ENCODE measurements around the gene P2RX1. TPM values are rescaled to one million over a fixed set of nuclear protein-coding genes. Genes with fewer than 3 reads are reported as not detected.
A peak's percentile ranks its signal among the peaks of the same experiment; 100 is the strongest.

P2RX1 gene
- total RNA-seq, 2 experiments from 2014 or later = 0.34 to 1.0 TPM

DNA sequence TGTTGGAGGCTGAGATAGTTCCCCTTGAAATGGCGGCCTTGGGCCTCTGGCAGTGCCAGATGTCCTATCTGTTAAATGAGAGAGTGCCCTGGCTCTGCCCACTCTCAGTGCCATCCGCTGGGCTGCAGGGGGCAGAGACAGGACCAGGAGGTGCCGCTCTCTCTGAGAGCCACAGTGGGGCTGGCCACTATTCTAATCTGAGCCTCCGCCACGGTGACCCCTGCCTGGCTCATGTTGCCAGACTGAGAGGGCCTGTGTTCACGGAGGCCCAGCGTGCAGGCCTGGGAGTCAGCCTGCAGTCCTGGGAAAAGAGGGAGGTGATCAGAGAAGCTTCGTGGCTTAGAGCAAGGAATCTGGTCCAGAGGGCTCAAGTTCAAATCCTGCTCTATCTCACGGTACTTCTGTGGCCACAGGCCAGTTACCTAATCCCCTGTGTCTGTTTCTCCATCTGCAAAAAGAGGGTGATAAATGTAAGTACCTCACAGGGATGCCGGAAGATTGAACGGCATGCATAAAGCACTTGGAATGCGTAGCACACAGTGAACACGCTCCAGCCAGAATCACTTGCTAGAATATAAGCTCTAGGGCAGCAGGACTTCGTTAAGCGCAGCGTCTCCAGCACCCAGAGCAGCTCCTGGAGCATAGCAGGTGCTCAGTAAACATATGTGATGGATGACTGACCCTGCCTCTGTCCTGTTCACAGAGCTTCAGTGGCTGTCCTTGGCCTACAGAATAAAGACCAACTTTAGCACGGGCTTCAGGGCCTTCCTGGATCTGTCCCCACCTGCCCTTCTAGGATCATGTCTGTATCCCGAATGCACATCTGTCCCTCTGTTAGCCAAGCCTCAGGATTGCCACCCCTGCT, 41.7 kb upstream of the P2RX1 start:
- DNase-seq (no peak), ATAC-seq (ENCODE audit: poor library complexity) (no peak)
- intact Hi-C loops (cut with DNase I, micrococcal nuclease) = no loop called here
- Histone ChIP-seq H3K9me3 (ENCODE audit: control insufficient read depth in 1 of 2, insufficient read depth in 1 of 2, low read length in 2 of 2) (no peaks in the 10 kb centered on the region), H3K27ac (ENCODE audit: low read depth in 1 of 2, low read length in 2 of 2) (no peak overlapping the region), H3K4me3 (ENCODE audit: low read length) (no peak overlapping the region), H3K27me3 (ENCODE audit: control insufficient read depth in 1 of 2, insufficient read depth in 2 of 2, low read length in 2 of 2) (no peaks in the 10 kb centered on the region), H3K36me3 (ENCODE audit: insufficient read depth, low read length) (peaks cover 64% of the 10 kb centered on the region), H3K4me1 (ENCODE audit: insufficient read depth, low read length) (peaks cover 74% of the 10 kb centered on the region)
- TF ChIP-seq, protein P1, sequence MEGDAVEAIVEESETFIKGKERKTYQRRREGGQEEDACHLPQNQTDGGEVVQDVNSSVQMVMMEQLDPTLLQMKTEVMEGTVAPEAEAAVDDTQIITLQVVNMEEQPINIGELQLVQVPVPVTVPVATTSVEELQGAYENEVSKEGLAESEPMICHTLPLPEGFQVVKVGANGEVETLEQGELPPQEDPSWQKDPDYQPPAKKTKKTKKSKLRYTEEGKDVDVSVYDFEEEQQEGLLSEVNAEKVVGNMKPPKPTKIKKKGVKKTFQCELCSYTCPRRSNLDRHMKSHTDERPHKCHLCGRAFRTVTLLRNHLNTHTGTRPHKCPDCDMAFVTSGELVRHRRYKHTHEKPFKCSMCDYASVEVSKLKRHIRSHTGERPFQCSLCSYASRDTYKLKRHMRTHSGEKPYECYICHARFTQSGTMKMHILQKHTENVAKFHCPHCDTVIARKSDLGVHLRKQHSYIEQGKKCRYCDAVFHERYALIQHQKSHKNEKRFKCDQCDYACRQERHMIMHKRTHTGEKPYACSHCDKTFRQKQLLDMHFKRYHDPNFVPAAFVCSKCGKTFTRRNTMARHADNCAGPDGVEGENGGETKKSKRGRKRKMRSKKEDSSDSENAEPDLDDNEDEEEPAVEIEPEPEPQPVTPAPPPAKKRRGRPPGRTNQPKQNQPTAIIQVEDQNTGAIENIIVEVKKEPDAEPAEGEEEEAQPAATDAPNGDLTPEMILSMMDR (IDR thresholded peaks at IDR 0.05) = no peak
- Mint-ChIP-seq H3K9me3 (no peaks in the 10 kb centered on the region), H3K4me3 (no peak overlapping the region), H3K27me3 (no peaks in the 10 kb centered on the region), H3K27ac (peak overlapping the region; percentile 88), H3K4me1 (ENCODE audit: low read depth) (peaks cover 67% of the 10 kb centered on the region), H3K36me3 (ENCODE audit: low read depth) (peaks cover 55% of the 10 kb centered on the region)
- CTCF ChIA-PET = no interaction called here
- POLR2A ChIA-PET = no interaction called here

DNA sequence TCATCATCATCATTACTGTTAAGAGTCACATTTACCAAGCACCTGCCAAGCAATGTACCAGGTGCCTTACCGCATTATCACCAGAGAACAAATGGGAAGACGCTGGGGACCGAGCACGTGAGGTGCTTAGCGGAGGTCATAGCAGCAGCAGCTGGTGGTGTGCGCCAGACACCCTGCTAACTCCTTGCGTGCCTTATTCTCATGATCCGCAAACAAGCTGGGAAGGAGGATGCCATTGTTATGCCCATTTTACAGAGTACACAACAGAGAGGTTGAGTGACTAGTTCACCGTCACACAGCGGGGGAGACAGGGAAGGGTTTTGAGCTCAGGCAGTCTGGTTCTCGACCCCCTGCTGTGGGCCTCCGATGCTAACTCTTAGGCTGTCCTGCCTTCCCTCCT, 40.7 kb upstream of the P2RX1 start:
- no peak for ATAC-seq (ENCODE audit: poor library complexity)
- intact Hi-C loops (cut with DNase I, micrococcal nuclease) = no loop called here
- Mint-ChIP-seq H3K27ac (peak overlapping the region; percentile 88), H3K9me3 (no peaks in the 10 kb centered on the region), H3K27me3 (no peaks in the 10 kb centered on the region), H3K4me3 (peak overlapping the region; percentile 54), H3K36me3 (ENCODE audit: low read depth) (peaks cover 51% of the 10 kb centered on the region), H3K4me1 (ENCODE audit: low read depth) (peaks cover 57% of the 10 kb centered on the region)
- no peak overlapping the region for H3K27ac ChIP-seq (ENCODE audit: low read depth in 1 of 2, low read length in 2 of 2)
- ChIA-PET CTCF (no interaction called here), POLR2A (no interaction called here)
- peaks cover 64% of the 10 kb centered on the region for H3K4me1 ChIP-seq (ENCODE audit: insufficient read depth, low read length)
- peaks cover 71% of the 10 kb centered on the region for H3K36me3 ChIP-seq (ENCODE audit: insufficient read depth, low read length)
- H3K4me3 ChIP-seq (ENCODE audit: low read length) = no peak overlapping the region
- no peak for DNase-seq
- TF ChIP-seq, protein P1 (IDR thresholded peaks at IDR 0.05) = no peak
- H3K9me3 ChIP-seq (ENCODE audit: control insufficient read depth in 1 of 2, insufficient read depth in 1 of 2, low read length in 2 of 2) = no peaks in the 10 kb centered on the region
- no peaks in the 10 kb centered on the region for H3K27me3 ChIP-seq (ENCODE audit: control insufficient read depth in 1 of 2, insufficient read depth in 2 of 2, low read length in 2 of 2)

DNA sequence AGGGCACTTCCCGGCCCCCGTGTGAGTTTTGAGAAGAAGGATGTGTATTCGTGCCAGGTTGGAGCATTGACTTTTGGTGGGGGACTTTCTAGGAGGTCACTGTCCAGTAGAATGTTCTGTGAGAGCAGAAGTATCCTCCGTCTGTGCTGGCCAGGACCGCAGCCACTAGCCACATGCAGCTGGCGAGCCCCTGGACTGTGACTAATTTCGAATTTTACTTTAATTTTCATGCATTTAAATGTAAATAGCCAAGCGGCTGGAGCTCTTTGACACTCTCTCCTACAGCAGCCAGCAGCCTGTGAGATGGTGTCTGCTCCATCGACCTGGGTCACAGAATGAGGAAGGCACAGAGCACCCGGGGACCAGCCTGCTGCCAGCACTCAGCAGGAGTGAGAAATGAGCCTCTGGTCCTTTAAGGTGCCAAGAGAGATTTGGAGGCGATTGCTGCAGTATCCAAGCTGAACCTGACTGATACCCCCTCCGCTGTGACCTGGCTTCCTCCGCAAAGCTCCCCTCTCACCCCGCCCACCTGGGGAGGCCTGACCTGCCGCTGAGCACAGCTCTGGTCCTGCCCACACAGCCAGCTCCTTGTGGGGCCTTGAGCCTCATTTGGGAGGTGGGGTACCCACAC, 40.2 kb upstream of the P2RX1 start:
- ChIA-PET POLR2A (no interaction called here), CTCF (no interaction called here)
- Histone ChIP-seq H3K36me3 (ENCODE audit: insufficient read depth, low read length) (peaks cover 76% of the 10 kb centered on the region), H3K4me3 (ENCODE audit: low read length) (no peak overlapping the region), H3K27ac (ENCODE audit: low read depth in 1 of 2, low read length in 2 of 2) (no peak overlapping the region), H3K27me3 (ENCODE audit: control insufficient read depth in 1 of 2, insufficient read depth in 2 of 2, low read length in 2 of 2) (no peaks in the 10 kb centered on the region), H3K4me1 (ENCODE audit: insufficient read depth, low read length) (peaks cover 59% of the 10 kb centered on the region), H3K9me3 (ENCODE audit: control insufficient read depth in 1 of 2, insufficient read depth in 1 of 2, low read length in 2 of 2) (no peaks in the 10 kb centered on the region)
- Mint-ChIP-seq H3K36me3 (ENCODE audit: low read depth) (peaks cover 54% of the 10 kb centered on the region), H3K4me1 (ENCODE audit: low read depth) (peaks cover 52% of the 10 kb centered on the region), H3K9me3 (no peaks in the 10 kb centered on the region), H3K4me3 (peak overlapping the region; percentile 54), H3K27me3 (no peaks in the 10 kb centered on the region), H3K27ac (peak overlapping the region; percentile 88)
- TF ChIP-seq, protein P1 (IDR thresholded peaks at IDR 0.05) = no peak
- intact Hi-C loops (cut with DNase I, micrococcal nuclease) = no loop called here
- DNase-seq = no peak
- ATAC-seq (ENCODE audit: poor library complexity) = no peak
